ENCODE measurements around the gene RTN3. TPM values are rescaled to one million over a fixed set of nuclear protein-coding genes. Genes with fewer than 3 reads are reported as not detected.
"Not testable (repeated sequence)": the region's sequence is repeated elsewhere in the genome, so short reads cannot be mapped to it uniquely, and the experiment has no call there.

The RTN3 gene
- total RNA-seq, 2 donors from 2014 or later = 128 to 160 TPM

DNA sequence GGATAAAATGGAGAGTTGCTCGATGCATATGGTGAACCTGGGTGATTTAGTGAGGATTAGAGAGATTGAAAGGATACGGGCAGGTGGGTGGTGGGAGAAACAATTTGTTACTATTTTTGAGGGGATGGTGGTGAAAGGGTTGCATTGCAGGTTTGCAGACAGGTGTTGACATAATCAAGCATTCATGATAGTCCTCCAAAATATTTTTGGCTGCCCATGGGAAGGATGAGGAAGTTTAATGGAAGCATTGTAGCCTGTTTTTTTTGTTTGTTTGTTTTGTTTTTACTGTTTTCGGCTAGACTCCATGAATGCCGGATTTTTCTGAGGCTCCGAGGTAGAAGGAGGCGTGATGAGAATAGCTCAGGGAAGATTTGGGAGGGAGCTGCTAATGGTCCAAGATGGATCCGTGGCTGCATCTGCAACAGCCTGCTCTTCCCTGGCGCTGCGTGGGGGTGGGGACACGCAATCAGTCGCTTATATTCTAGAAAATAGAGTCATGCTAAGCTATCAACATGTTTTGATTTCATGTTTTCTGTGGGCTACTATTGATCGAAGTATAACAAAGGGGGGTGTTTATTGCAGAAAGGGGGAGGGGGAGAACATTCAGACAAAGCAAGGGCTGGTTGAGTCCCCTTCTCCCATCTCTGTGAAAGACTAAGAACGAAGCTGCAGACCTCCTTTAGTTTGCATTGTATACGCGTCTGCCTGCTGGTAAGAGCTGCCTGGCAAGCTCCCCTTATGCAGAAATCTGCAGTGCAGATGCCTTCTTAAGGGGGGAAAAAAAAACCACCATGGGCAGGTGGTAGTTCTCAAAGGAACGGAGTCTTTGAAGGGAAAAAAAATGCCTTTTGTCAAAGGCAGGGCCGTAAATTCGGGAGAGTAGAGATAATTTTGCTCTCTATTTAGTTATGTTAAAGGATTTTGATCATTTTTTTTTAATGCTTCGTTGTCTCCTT is 1.0 kb downstream of the RTN3 start:
- Mint-ChIP-seq H3K4me1 (peaks cover 19% of the 10 kb centered on the region), H3K4me3 (peak overlapping the region; percentile 84), H3K27me3 (ENCODE audit: insufficient read depth) (no peaks in the 10 kb centered on the region), H3K36me3 (ENCODE audit: low read depth) (peaks cover 7% of the 10 kb centered on the region), H3K27ac (peak overlapping the region; percentile 92), H3K9me3 (no peaks in the 10 kb centered on the region)
- TF ChIP-seq, protein P1, sequence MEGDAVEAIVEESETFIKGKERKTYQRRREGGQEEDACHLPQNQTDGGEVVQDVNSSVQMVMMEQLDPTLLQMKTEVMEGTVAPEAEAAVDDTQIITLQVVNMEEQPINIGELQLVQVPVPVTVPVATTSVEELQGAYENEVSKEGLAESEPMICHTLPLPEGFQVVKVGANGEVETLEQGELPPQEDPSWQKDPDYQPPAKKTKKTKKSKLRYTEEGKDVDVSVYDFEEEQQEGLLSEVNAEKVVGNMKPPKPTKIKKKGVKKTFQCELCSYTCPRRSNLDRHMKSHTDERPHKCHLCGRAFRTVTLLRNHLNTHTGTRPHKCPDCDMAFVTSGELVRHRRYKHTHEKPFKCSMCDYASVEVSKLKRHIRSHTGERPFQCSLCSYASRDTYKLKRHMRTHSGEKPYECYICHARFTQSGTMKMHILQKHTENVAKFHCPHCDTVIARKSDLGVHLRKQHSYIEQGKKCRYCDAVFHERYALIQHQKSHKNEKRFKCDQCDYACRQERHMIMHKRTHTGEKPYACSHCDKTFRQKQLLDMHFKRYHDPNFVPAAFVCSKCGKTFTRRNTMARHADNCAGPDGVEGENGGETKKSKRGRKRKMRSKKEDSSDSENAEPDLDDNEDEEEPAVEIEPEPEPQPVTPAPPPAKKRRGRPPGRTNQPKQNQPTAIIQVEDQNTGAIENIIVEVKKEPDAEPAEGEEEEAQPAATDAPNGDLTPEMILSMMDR (conservative IDR thresholded peaks at IDR 0.05) = peak; percentile 64
- Histone ChIP-seq H3K36me3 (ENCODE audit: control insufficient read depth, insufficient read depth, low read length) (no peaks in the 10 kb centered on the region), H3K4me3 (ENCODE audit: low read length) (peak overlapping the region; percentile 92), H3K9ac (ENCODE audit: extremely low read depth, low read length, poor library complexity, severe bottlenecking) (peak overlapping the region; percentile 65), H3K27me3 (ENCODE audit: control insufficient read depth, insufficient read depth, low read length, poor library complexity, severe bottlenecking) (no peaks in the 10 kb centered on the region), H3K9me3 (ENCODE audit: control insufficient read depth, low read length) (no peaks in the 10 kb centered on the region), H3K27ac (ENCODE audit: low read depth, low read length) (peak overlapping the region; percentile 88), H3K4me1 (ENCODE audit: control insufficient read depth, insufficient read depth, low read length) (peaks cover 3% of the 10 kb centered on the region)
- WGBS, 2 experiments (ENCODE audit: insufficient coverage in 1 of 2, insufficient read length in 1 of 2) = 2% methylated on average over 16 to 19 of the region's 19 CpGs
- peak; percentile 71 for DNase-seq

GRCh38 chr11:63683133-63683991 is 2.1 kb downstream of the RTN3 start:
- H3K27me3 ChIP-seq (ENCODE audit: control insufficient read depth, insufficient read depth, low read length, poor library complexity, severe bottlenecking) = no peaks in the 10 kb centered on the region
- Mint-ChIP-seq H3K4me3 (peak overlapping the region; percentile 84), H3K27ac (peak overlapping the region; percentile 5), H3K36me3 (ENCODE audit: low read depth) (peaks cover 8% of the 10 kb centered on the region), H3K27me3 (ENCODE audit: insufficient read depth) (no peaks in the 10 kb centered on the region), H3K9me3 (no peaks in the 10 kb centered on the region), H3K4me1 (peaks cover 19% of the 10 kb centered on the region)
- peak overlapping the region; percentile 65 for H3K9ac ChIP-seq (ENCODE audit: extremely low read depth, low read length, poor library complexity, severe bottlenecking)
- WGBS, 2 experiments (ENCODE audit: insufficient coverage in 1 of 2, insufficient read length in 1 of 2) = 75 to 83% methylated on average over 2 to 7 of the region's 8 CpGs
- H3K4me1 ChIP-seq (ENCODE audit: control insufficient read depth, insufficient read depth, low read length) = peaks cover 3% of the 10 kb centered on the region
- H3K36me3 ChIP-seq (ENCODE audit: control insufficient read depth, insufficient read depth, low read length) = no peaks in the 10 kb centered on the region
- no peaks in the 10 kb centered on the region for H3K9me3 ChIP-seq (ENCODE audit: control insufficient read depth, low read length)
- TF ChIP-seq, protein P1 (conservative IDR thresholded peaks at IDR 0.05) = no peak
- no peak for DNase-seq
- H3K27ac ChIP-seq (ENCODE audit: low read depth, low read length) = no peak overlapping the region
- peak overlapping the region; percentile 92 for H3K4me3 ChIP-seq (ENCODE audit: low read length)

GRCh38 chr11:63685158-63685721 is 3.9 kb downstream of the RTN3 start:
- not testable (repeated sequence) for H3K4me3 ChIP-seq (ENCODE audit: low read length); DNase-seq
- 86 to 97% methylated on average over 5 to 6 of the region's 7 CpGs for WGBS, 2 experiments (ENCODE audit: insufficient coverage in 1 of 2, insufficient read length in 1 of 2)

More at GRCh38 chr11:63685158-63685721, 3.9 kb downstream of the RTN3 start:
- not testable (repeated sequence) for H3K9me3 ChIP-seq (ENCODE audit: control insufficient read depth, low read length); H3K27ac Mint-ChIP-seq; H3K9ac ChIP-seq (ENCODE audit: extremely low read depth, low read length, poor library complexity, severe bottlenecking); H3K36me3 Mint-ChIP-seq (ENCODE audit: low read depth); H3K27ac ChIP-seq (ENCODE audit: low read depth, low read length); H3K9me3 Mint-ChIP-seq; H3K4me1 ChIP-seq (ENCODE audit: control insufficient read depth, insufficient read depth, low read length); H3K27me3 ChIP-seq (ENCODE audit: control insufficient read depth, insufficient read depth, low read length, poor library complexity, severe bottlenecking); H3K4me3 Mint-ChIP-seq; H3K27me3 Mint-ChIP-seq (ENCODE audit: insufficient read depth); H3K36me3 ChIP-seq (ENCODE audit: control insufficient read depth, insufficient read depth, low read length)
- H3K4me1 Mint-ChIP-seq = peaks cover 26% of the 10 kb centered on the region
